ENCODE results near the gene NUDT17. TPM values are rescaled to one million over a fixed set of nuclear protein-coding genes. Genes with fewer than 3 reads are reported as not detected.
A peak's percentile ranks its signal among the peaks of the same experiment; 100 is the strongest.

NUDT17 gene
- total and polyA plus RNA-seq, 7 experiments from 2014 or later, result 2.9 to 7.6 (median 4.9) TPM

- Mint-ChIP-seq H3K9me3 (no peaks in the 10 kb centered on the region), H3K4me3 (peak overlapping the region in 8 of 10 donors; percentile 73 to 93 (median 88)), H3K4me1 (peaks cover 9 to 22% (median 12%) of the 10 kb centered on the region in 7 donors), H3K27me3 (peaks cover 6 to 47% (median 20%) of the 10 kb centered on the region in 5 donors), H3K27ac (peak overlapping the region in 2 of 9 donors; percentile 6 to 68), H3K36me3 (no peaks in the 10 kb centered on the region)
- H3K27ac ChIP-seq (ENCODE audit: low read depth, low read length), result no peak overlapping the region
- intact Hi-C loops (cut with micrococcal nuclease), result loop anchor here in 1 of 2 donors (1.0 to 2.0 kb wide), 2 partner anchors 25 to 34 kb away; partner anchors contain the start of genes PEX11B and PIAS3
- no peaks in the 10 kb centered on the region for H3K9me3 ChIP-seq (ENCODE audit: control insufficient read depth in 2 of 3, low read length in 3 of 3)
- ChIA-PET CTCF (interaction anchor here (1.7 kb wide), 1 partner anchor 26 kb away, joined by 5 read pairs; the partner anchor contains the start of gene PIAS3), POLR2A (interaction anchor here (0.6 to 1.3 kb wide), 3 partner anchors 25 to 64 kb away, joined by 3 to 4 read pairs (median 4); no protein-coding TSS in a partner anchor)
- H3K4me1 ChIP-seq (ENCODE audit: control insufficient read depth in 2 of 2, insufficient read depth in 2 of 2, low read length in 2 of 2), result peaks cover 5 to 9% of the 10 kb centered on the region in 2 donors
- ATAC-seq (no peak), DNase-seq (no peak)
- H3K27me3 ChIP-seq (ENCODE audit: control insufficient read depth in 2 of 2, insufficient read depth in 2 of 2, low read length in 2 of 2), result no peaks in the 10 kb centered on the region
- H3K36me3 ChIP-seq (ENCODE audit: control insufficient read depth in 2 of 3, insufficient read depth in 3 of 3, low read length in 3 of 3), result no peaks in the 10 kb centered on the region
- no peak overlapping the region for H3K4me3 ChIP-seq (ENCODE audit: low read length)
These were observed 39.2 kb downstream of the NUDT17 start for GRCh38 chr1:145884675-145885074.

GRCh38 chr1:145885738-145886287 lies 40.4 kb downstream of the NUDT17 start, which contains the start of gene ANKRD35:
Gene ANKRD35 (minus strand): TSS chr1:145885866. CDS start chr1:145885758, 108 bp downstream.
- peaks cover 9 to 22% (median 12%) of the 10 kb centered on the region in 7 donors for H3K4me1 Mint-ChIP-seq
- peak within 1 kb of the TSS; percentile 60 for H3K4me3 ChIP-seq (ENCODE audit: low read length)
- intact Hi-C loops (cut with micrococcal nuclease), result loop anchor here (1.0 to 2.0 kb wide), 3 partner anchors 27 to 33 kb away; partner anchors contain the start of genes PIAS3 (in 2 of the 2) and PEX11B (in 1 of the 2)
- H3K27me3 Mint-ChIP-seq, result peaks cover 6 to 39% (median 20%) of the 10 kb centered on the region in 5 donors
- H3K9me3 Mint-ChIP-seq, result no peaks in the 10 kb centered on the region
- ChIA-PET CTCF (interaction anchor here (1.3 to 1.5 kb wide), 2 partner anchors 27 to 122 kb away, joined by 3 read pairs; no protein-coding TSS in a partner anchor), POLR2A (interaction anchor here (0.7 to 1.6 kb wide), 6 partner anchors 12 to 94 kb away, joined by 3 to 5 read pairs (median 4); partner anchors contain the start of genes LIX1L and RBM8A)
- DNase-seq (peak; percentile 73 to 87 (median 87)), ATAC-seq (peak; percentile 99)
- no peaks in the 10 kb centered on the region for H3K9me3 ChIP-seq (ENCODE audit: control insufficient read depth in 2 of 3, low read length in 3 of 3)
- H3K36me3 Mint-ChIP-seq, result no peaks in the 10 kb centered on the region
- H3K36me3 ChIP-seq (ENCODE audit: control insufficient read depth in 2 of 3, insufficient read depth in 3 of 3, low read length in 3 of 3), result no peaks in the 10 kb centered on the region
- peaks cover 5 to 9% of the 10 kb centered on the region in 2 donors for H3K4me1 ChIP-seq (ENCODE audit: control insufficient read depth in 2 of 2, insufficient read depth in 2 of 2, low read length in 2 of 2)
- H3K27ac ChIP-seq (ENCODE audit: low read depth, low read length), result no peak within 1 kb of the TSS
- H3K27me3 ChIP-seq (ENCODE audit: control insufficient read depth in 2 of 2, insufficient read depth in 2 of 2, low read length in 2 of 2), result no peaks in the 10 kb centered on the region
- peak within 1 kb of the TSS; percentile 73 to 93 (median 88) for H3K4me3 Mint-ChIP-seq
- H3K27ac Mint-ChIP-seq, result peak within 1 kb of the TSS in 6 of 9 donors; percentile 6 to 79 (median 39)

GRCh38 chr1:145886390-145886789 lies 41.0 kb downstream of the NUDT17 start:
- Histone ChIP-seq H3K9me3 (ENCODE audit: control insufficient read depth in 2 of 3, low read length in 3 of 3) (no peaks in the 10 kb centered on the region), H3K27me3 (ENCODE audit: control insufficient read depth in 2 of 2, insufficient read depth in 2 of 2, low read length in 2 of 2) (no peaks in the 10 kb centered on the region), H3K27ac (ENCODE audit: low read depth, low read length) (no peak overlapping the region), H3K4me1 (ENCODE audit: control insufficient read depth in 2 of 2, insufficient read depth in 2 of 2, low read length in 2 of 2) (peaks cover 5 to 9% of the 10 kb centered on the region in 2 donors), H3K36me3 (ENCODE audit: control insufficient read depth in 2 of 3, insufficient read depth in 3 of 3, low read length in 3 of 3) (no peaks in the 10 kb centered on the region), H3K4me3 (ENCODE audit: low read length) (peak overlapping the region; percentile 60)
- peaks cover 6 to 36% (median 20%) of the 10 kb centered on the region in 5 donors for H3K27me3 Mint-ChIP-seq
- H3K4me3 Mint-ChIP-seq, result peak overlapping the region; percentile 73 to 93 (median 88)
- H3K4me1 Mint-ChIP-seq, result peaks cover 9 to 22% (median 12%) of the 10 kb centered on the region in 7 donors
- DNase-seq (no peak), ATAC-seq (no peak)
- CTCF ChIA-PET, result interaction anchor here (1.3 to 1.5 kb wide), 2 partner anchors 27 to 121 kb away, joined by 3 read pairs; no protein-coding TSS in a partner anchor
- POLR2A ChIA-PET, result interaction anchor here (1.1 to 1.6 kb wide), 3 partner anchors 41 to 94 kb away, joined by 3 to 5 read pairs (median 4); partner anchors contain the start of genes LIX1L and RBM8A
- intact Hi-C loops (cut with micrococcal nuclease), result loop anchor here in 1 of 2 donors (2.0 kb wide), 1 partner anchor 28 kb away; the partner anchor contains the start of gene PIAS3
- H3K27ac Mint-ChIP-seq, result peak overlapping the region in 2 of 9 donors; percentile 18 to 21
- no peaks in the 10 kb centered on the region for H3K36me3 Mint-ChIP-seq
- no peaks in the 10 kb centered on the region for H3K9me3 Mint-ChIP-seq

GRCh38 chr1:145886816-145887215 lies 41.4 kb downstream of the NUDT17 start:
- Histone ChIP-seq H3K9me3 (ENCODE audit: control insufficient read depth in 2 of 3, low read length in 3 of 3) (no peaks in the 10 kb centered on the region), H3K4me1 (ENCODE audit: control insufficient read depth in 2 of 2, insufficient read depth in 2 of 2, low read length in 2 of 2) (peaks cover 5 to 9% of the 10 kb centered on the region in 2 donors), H3K36me3 (ENCODE audit: control insufficient read depth in 2 of 3, insufficient read depth in 3 of 3, low read length in 3 of 3) (no peaks in the 10 kb centered on the region), H3K4me3 (ENCODE audit: low read length) (no peak overlapping the region), H3K27me3 (ENCODE audit: control insufficient read depth in 2 of 2, insufficient read depth in 2 of 2, low read length in 2 of 2) (no peaks in the 10 kb centered on the region), H3K27ac (ENCODE audit: low read depth, low read length) (no peak overlapping the region)
- Mint-ChIP-seq H3K4me3 (peak overlapping the region; percentile 55 to 93 (median 71)), H3K27ac (no peak overlapping the region), H3K9me3 (no peaks in the 10 kb centered on the region), H3K36me3 (no peaks in the 10 kb centered on the region), H3K27me3 (peaks cover 6 to 36% (median 20%) of the 10 kb centered on the region in 5 donors), H3K4me1 (peaks cover 9 to 22% (median 12%) of the 10 kb centered on the region in 7 donors)
- ATAC-seq (no peak), DNase-seq (no peak)
- ChIA-PET CTCF (interaction anchor here (1.0 kb wide), 1 partner anchor 125 kb away, joined by 3 read pairs; no protein-coding TSS in a partner anchor), POLR2A (interaction anchor here (1.1 to 1.6 kb wide), 2 partner anchors 71 to 93 kb away, joined by 3 to 4 read pairs; partner anchors contain the start of gene LIX1L)
- intact Hi-C loops (cut with micrococcal nuclease), result loop anchor here in 1 of 2 donors (2.0 kb wide), 1 partner anchor 28 kb away; the partner anchor contains the start of gene PIAS3

GRCh38 chr1:145887631-145888030 lies 42.2 kb downstream of the NUDT17 start:
- POLR2A ChIA-PET, result no interaction called here
- Histone ChIP-seq H3K27me3 (ENCODE audit: control insufficient read depth in 2 of 2, insufficient read depth in 2 of 2, low read length in 2 of 2) (no peaks in the 10 kb centered on the region), H3K27ac (ENCODE audit: low read depth, low read length) (no peak overlapping the region), H3K36me3 (ENCODE audit: control insufficient read depth in 2 of 3, insufficient read depth in 3 of 3, low read length in 3 of 3) (no peaks in the 10 kb centered on the region), H3K4me1 (ENCODE audit: control insufficient read depth in 2 of 2, insufficient read depth in 2 of 2, low read length in 2 of 2) (peaks cover 5 to 9% of the 10 kb centered on the region in 2 donors), H3K9me3 (ENCODE audit: control insufficient read depth in 2 of 3, low read length in 3 of 3) (no peaks in the 10 kb centered on the region), H3K4me3 (ENCODE audit: low read length) (no peak overlapping the region)
- no peak for DNase-seq
- H3K4me3 Mint-ChIP-seq, result peak overlapping the region in 4 of 10 donors; percentile 16 to 43 (median 31)
- H3K36me3 Mint-ChIP-seq, result no peaks in the 10 kb centered on the region
- no peak for ATAC-seq
- no peaks in the 10 kb centered on the region for H3K9me3 Mint-ChIP-seq
- H3K27me3 Mint-ChIP-seq, result peaks cover 6 to 33% (median 20%) of the 10 kb centered on the region in 5 donors
- H3K27ac Mint-ChIP-seq, result peak overlapping the region in 1 of 9 donors; percentile 32
- peaks cover 9 to 22% (median 12%) of the 10 kb centered on the region in 7 donors for H3K4me1 Mint-ChIP-seq
- intact Hi-C loops (cut with micrococcal nuclease), result loop anchor here in 1 of 2 donors (2.0 kb wide), 1 partner anchor 29 kb away; the partner anchor contains the start of gene PIAS3
- CTCF ChIA-PET, result interaction anchor here (1.0 kb wide), 1 partner anchor 124 kb away, joined by 3 read pairs; no protein-coding TSS in a partner anchor

GRCh38 chr1:145889722-145890121 lies 44.3 kb downstream of the NUDT17 start:
- Mint-ChIP-seq H3K27me3 (peaks cover 0 to 15% (median 7%) of the 10 kb centered on the region in 5 donors), H3K27ac (no peak overlapping the region), H3K4me1 (peaks cover 8 to 20% (median 12%) of the 10 kb centered on the region in 7 donors), H3K4me3 (no peak overlapping the region), H3K9me3 (no peaks in the 10 kb centered on the region), H3K36me3 (no peaks in the 10 kb centered on the region)
- no peaks in the 10 kb centered on the region for H3K9me3 ChIP-seq (ENCODE audit: control insufficient read depth in 2 of 3, low read length in 3 of 3)
- ChIA-PET CTCF (interaction anchor here (1.9 kb wide), 1 partner anchor 30 kb away, joined by 5 read pairs; the partner anchor contains the start of gene PIAS3), POLR2A (no interaction called here)
- H3K27ac ChIP-seq (ENCODE audit: low read depth, low read length), result no peak overlapping the region
- H3K4me1 ChIP-seq (ENCODE audit: control insufficient read depth in 2 of 2, insufficient read depth in 2 of 2, low read length in 2 of 2), result peaks cover 5 to 9% of the 10 kb centered on the region in 2 donors
- DNase-seq (no peak), ATAC-seq (no peak)
- no peaks in the 10 kb centered on the region for H3K27me3 ChIP-seq (ENCODE audit: control insufficient read depth in 2 of 2, insufficient read depth in 2 of 2, low read length in 2 of 2)
- intact Hi-C loops (cut with micrococcal nuclease), result no loop called here
- no peaks in the 10 kb centered on the region for H3K36me3 ChIP-seq (ENCODE audit: control insufficient read depth in 2 of 3, insufficient read depth in 3 of 3, low read length in 3 of 3)
- no peak overlapping the region for H3K4me3 ChIP-seq (ENCODE audit: low read length)
